Measurements from ENCODE around the gene ANKRD40CL. TPM values are rescaled to one million over a fixed set of nuclear protein-coding genes. Genes with fewer than 3 reads are reported as not detected.

The ANKRD40CL gene
- total and polyA plus RNA-seq, 9 of the 15 experiments (the other 6 are each of a cell fraction or from before 2014, with no cell fraction given), result not detected

GRCh38 chr17:50785946-50786570 is 18.7 kb upstream of the ANKRD40CL start:
- POLR2A ChIA-PET, result interaction anchor here (1.0 kb wide), 1 partner anchor 99 kb away, joined by 3 read pairs; no protein-coding TSS in a partner anchor
- FAIRE-seq (no peak), DNase-seq (ENCODE audit: extremely low read depth in 1 of 4, low spot score in 3 of 4) (no peak), ATAC-seq (no peak)
- no peaks in the 10 kb centered on the region for H3K36me3 ChIP-seq (ENCODE audit: control insufficient read depth, insufficient read depth, low read length)
- no peaks in the 10 kb centered on the region for H3K9me1 ChIP-seq (ENCODE audit: control insufficient read depth, insufficient read depth, low read length)
- CTCF ChIA-PET (ENCODE audit: low intra/inter-chr PET ratio), result interaction anchor here (1.5 kb wide), 1 partner anchor 57 kb away, joined by 5 read pairs; no protein-coding TSS in a partner anchor
- intact Hi-C loops (cut with micrococcal nuclease), result no loop called here
- no TSS peak for BruUV-seq (replicated peaks)
- no peak overlapping the region; a peak in 1 of 4 replicates for H3K9ac ChIP-seq (ENCODE audit: insufficient read depth in 1 of 2, low read depth in 2 of 2, low read length in 2 of 2)
- no peak overlapping the region for H3K27ac ChIP-seq (ENCODE audit: extremely low read depth, low read depth, low read length)
- H3K9me3 ChIP-seq (replicated peaks; ENCODE audit: control insufficient read depth, insufficient read depth, low read depth, low read length), result no peaks in the 10 kb centered on the region
- H4K20me1 ChIP-seq (replicated peaks; ENCODE audit: control insufficient read depth, insufficient read depth, low read length), result no peaks in the 10 kb centered on the region
- H2AFZ ChIP-seq (ENCODE audit: low read depth, low read length), result no peak overlapping the region
- no peak for TF ChIP-seq NR2F6 (CRISPR knock-in tag; IDR thresholded peaks at IDR 0.05)
- no peak for TF ChIP-seq STAT5B (CRISPR knock-in tag; IDR thresholded peaks at IDR 0.05)
- TF ChIP-seq ZNF263 (CRISPR knock-in tag; IDR thresholded peaks at IDR 0.05; ENCODE audit: borderline replicate concordance), result no peak
- TF ChIP-seq ETV6 (IDR thresholded peaks at IDR 0.05; ENCODE audit: borderline replicate concordance in 1 of 2, low read depth in 2 of 2, low read length in 1 of 2), result no peak
- TF ChIP-seq ETV6 (CRISPR knock-in tag; IDR thresholded peaks at IDR 0.05; ENCODE audit: borderline replicate concordance), result no peak
- no peak for TF ChIP-seq ZBTB8A (IDR thresholded peaks at IDR 0.05; ENCODE audit: partially characterized antibody)
- TF ChIP-seq BMI1 (IDR thresholded peaks at IDR 0.05; ENCODE audit: low read length), result no peak
- TF ChIP-seq RBM22 (IDR thresholded peaks at IDR 0.05; ENCODE audit: low read depth, low read length, poor library complexity, severe bottlenecking), result no peak
- TF ChIP-seq ATF7 (IDR thresholded peaks at IDR 0.05), result no peak
- TF ChIP-seq ZBTB49 (CRISPR knock-in tag; IDR thresholded peaks at IDR 0.05; ENCODE audit: borderline replicate concordance), result no peak
- no peak for TF ChIP-seq NCOA2 (IDR thresholded peaks at IDR 0.05; ENCODE audit: partially characterized antibody in 2 of 2)
- no peak for TF ChIP-seq ZFPM2 (CRISPR knock-in tag; IDR thresholded peaks at IDR 0.05)
- TF ChIP-seq FOS (IDR thresholded peaks at IDR 0.05; ENCODE audit: extremely low read depth, insufficient read length), result no peak
- TF ChIP-seq XRCC4 (IDR thresholded peaks at IDR 0.05; ENCODE audit: extremely low read depth, insufficient read depth, insufficient read length), result no peak
- no peak for TF ChIP-seq COPS2 (conservative IDR thresholded peaks at IDR 0.05)
- no peak overlapping the region for H3K4me2 ChIP-seq (ENCODE audit: insufficient read depth, low read length)
- H3K4me1 ChIP-seq (replicated peaks in 1 of 2; ENCODE audit: control insufficient read depth in 2 of 2, insufficient read depth in 2 of 2, low read length in 2 of 2), result peaks cover 0 to 3% of the 10 kb centered on the region in 2 experiments; a peak in 1 of 5 replicates
- 28% methylated on average over 8 of the region's 9 CpGs for whole genome bisulfite sequencing (ENCODE audit: insufficient coverage, low coverage, missing lambda C conversion rate)
- H3K27me3 ChIP-seq (ENCODE audit: control insufficient read depth in 2 of 2, insufficient read depth in 2 of 2, low read length in 2 of 2), result no peaks in the 10 kb centered on the region
- H3K4me3 ChIP-seq, result no peak overlapping the region
- in situ Hi-C loops (cut with MboI), result no loop called here
- H3K79me2 ChIP-seq (ENCODE audit: control insufficient read depth, insufficient read depth, low read length), result no peaks in the 10 kb centered on the region

Data from K562 (cell line).